Activated T-cell treated with anti-CD3 and anti-CD28 coated beads, Interleukin-2, amount 50 U/mL, for 72 hours (primary cell): Measurements from ENCODE around the gene METTL9. TPM values are rescaled to one million over a fixed set of nuclear protein-coding genes. Genes with fewer than 3 reads are reported as not detected.
A peak's percentile ranks its signal among the peaks of the same experiment; 100 is the strongest.
"Not testable (repeated sequence)": the region's sequence is repeated elsewhere in the genome, so short reads cannot be mapped to it uniquely, and the experiment has no call there.

Source experiments
- ATAC-seq, 2 donors: fragments of 150-1000 bp; cut with Tn5 transposase; replicated peaks in 1 of 2; 2 replicates each; pipeline ENCODE4 v1.10.0; 2021; ENCODE audit warnings: moderate library complexity in 2 of 2, mild to moderate bottlenecking in 1 of 2
- DNase-seq, 2 donors: peaks; one replicate each; pipeline ENCODE4 v3.0.0; 2021 to 2022; ENCODE audit warnings: mixed read lengths in 1 of 2
- H3K27ac Mint-ChIP-seq: one replicate; pipeline ENCODE4 v1.8.0; 2022; ENCODE audit warnings: mild to moderate bottlenecking, moderate library complexity, mixed read lengths
- H3K27me3 Mint-ChIP-seq: one replicate; pipeline ENCODE4 v1.8.0; 2022; ENCODE audit warnings: low read depth, mixed read lengths
- H3K36me3 Mint-ChIP-seq, 2 donors: one replicate each; pipeline ENCODE4 v1.8.0; 2022; ENCODE audit warnings: mixed read lengths in 2 of 2, mild to moderate bottlenecking in 1 of 2; ENCODE audit not compliant: insufficient read depth in 2 of 2
- H3K4me1 Mint-ChIP-seq: one replicate; pipeline ENCODE4 v1.8.0; 2022; ENCODE audit warnings: low read depth, mixed read lengths
- H3K4me3 Mint-ChIP-seq, 2 donors: one replicate each; pipeline ENCODE4 v1.8.0; 2022; ENCODE audit warnings: mild to moderate bottlenecking in 2 of 2, mixed read lengths in 2 of 2, moderate library complexity in 2 of 2
- H3K9me3 Mint-ChIP-seq, 2 donors: one replicate each; pipeline ENCODE4 v1.8.0; 2022; ENCODE audit warnings: mixed read lengths in 2 of 2
- total RNA-seq, 2 donors: library from RNA; stranded (reverse); gene quantifications; one replicate each; pipeline ENCODE4 v1.2.3, GENCODE V29; 2022

The METTL9 gene
- total RNA-seq, 2 donors from 2014 or later, result 112 to 125 TPM

DNA sequence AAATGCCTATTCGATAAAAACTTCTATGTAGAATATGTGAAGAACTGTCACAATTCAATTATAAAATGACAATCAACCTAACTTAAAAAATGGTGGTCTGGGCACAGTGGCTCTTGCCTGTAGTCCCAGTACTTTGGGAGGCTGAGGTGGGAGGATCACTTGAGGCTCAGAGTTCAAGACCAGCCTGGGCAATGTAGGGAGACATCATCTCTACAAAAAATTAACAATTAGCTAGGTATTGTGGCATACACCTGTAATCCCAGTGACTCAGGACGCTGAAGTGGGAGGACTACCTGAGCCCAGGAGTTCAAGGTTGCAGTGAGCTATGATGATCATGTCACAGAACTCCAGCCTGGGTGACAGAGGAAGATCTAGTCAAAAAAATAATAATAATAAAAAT, 18.6 kb upstream of the METTL9 start:
- no peaks in the 10 kb centered on the region for H3K27me3 Mint-ChIP-seq
- no peak overlapping the region for H3K4me3 Mint-ChIP-seq
- no peaks in the 10 kb centered on the region for H3K9me3 Mint-ChIP-seq
- ATAC-seq (no peak), DNase-seq (no peak)
- H3K27ac Mint-ChIP-seq, result no peak overlapping the region
- no peaks in the 10 kb centered on the region for H3K36me3 Mint-ChIP-seq
- no peaks in the 10 kb centered on the region for H3K4me1 Mint-ChIP-seq

DNA sequence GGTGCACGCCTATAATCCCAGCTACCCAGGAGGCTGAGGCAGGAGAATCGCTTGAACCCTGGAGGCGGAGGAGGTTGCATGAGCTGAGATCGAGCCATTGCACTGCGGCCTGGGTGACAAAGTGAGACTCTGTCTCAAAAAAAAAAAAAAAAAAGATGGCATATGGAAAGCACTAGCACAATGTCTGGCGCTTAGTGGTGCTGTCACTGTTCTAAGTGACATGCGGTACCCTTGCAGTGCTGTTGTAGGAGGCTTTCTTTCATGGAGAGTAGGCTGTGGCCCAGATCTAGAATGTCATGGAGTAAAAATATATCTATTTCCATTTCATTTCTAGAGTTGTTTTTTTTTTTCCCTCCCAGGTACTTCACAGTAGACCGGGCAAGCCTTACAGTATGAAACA, 14.6 kb upstream of the METTL9 start:
- Mint-ChIP-seq H3K27me3 (no peaks in the 10 kb centered on the region), H3K36me3 (no peaks in the 10 kb centered on the region), H3K9me3 (no peaks in the 10 kb centered on the region), H3K27ac (no peak overlapping the region), H3K4me3 (no peak overlapping the region), H3K4me1 (no peaks in the 10 kb centered on the region)
- no peak for ATAC-seq
- DNase-seq, result no peak

DNA sequence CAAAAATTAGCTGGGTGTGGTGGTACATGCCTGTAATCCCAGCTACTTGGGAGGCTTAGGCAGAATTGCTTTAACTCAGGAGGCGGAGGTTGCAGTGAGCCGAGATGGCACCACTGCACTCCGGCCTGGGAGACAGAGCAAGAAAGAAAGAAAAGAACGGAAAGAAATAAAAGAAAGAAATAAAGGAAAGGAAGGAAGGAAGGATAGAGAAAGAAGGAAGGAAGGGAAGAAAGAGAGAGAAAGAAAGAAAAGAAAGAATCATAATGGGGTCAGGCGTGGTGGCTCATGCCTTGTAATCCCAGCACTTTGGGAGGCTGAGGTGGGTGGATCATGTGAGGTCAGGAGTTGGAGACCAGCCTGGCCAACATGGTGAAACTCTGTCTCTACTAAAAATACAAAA, 10.8 kb upstream of the METTL9 start:
- DNase-seq, H3K4me3 Mint-ChIP-seq, H3K27me3 Mint-ChIP-seq, H3K4me1 Mint-ChIP-seq, H3K9me3 Mint-ChIP-seq, H3K36me3 Mint-ChIP-seq, ATAC-seq: not testable (repeated sequence)
- peak overlapping the region; percentile 89 for H3K27ac Mint-ChIP-seq

DNA sequence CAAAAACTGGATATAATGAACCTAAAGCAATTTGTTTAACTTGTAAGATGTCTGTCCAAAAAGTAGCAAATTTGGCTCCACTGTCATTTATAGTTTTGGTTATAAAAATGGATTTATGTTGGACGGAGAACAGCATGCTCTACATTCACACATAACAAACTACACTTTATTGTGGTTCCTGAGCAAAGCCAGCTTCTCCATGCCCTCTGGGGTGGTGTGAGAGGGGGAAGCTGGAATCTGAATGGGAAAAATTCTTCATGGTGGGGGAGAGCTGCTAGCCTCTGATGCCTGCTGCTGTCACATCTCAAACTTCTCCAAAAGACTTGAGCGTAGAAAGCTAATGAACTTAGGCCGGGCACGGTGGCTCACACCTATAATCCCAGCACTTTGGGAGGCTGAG, 9.8 kb upstream of the METTL9 start:
- no peaks in the 10 kb centered on the region for H3K27me3 Mint-ChIP-seq

DNA sequence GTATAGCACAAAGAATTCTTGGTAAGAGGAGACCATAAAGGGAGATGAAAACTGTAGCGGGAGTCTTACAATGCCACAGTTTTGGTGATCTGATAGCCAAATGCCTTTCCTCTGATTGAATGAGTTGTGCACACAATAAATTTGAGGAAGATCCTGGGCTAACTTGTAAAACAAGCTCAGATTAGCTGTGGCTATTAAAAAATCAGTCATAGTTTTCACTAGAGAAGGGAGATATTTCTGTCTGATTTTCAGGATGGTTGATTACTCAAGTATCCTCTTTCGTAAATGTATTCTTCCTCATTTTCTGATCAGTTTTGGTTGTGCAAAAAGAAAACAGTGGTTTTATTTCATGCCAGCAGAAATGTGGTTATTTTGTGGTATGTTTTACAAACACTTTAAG, 9.1 kb upstream of the METTL9 start:
- Mint-ChIP-seq H3K27me3 (no peaks in the 10 kb centered on the region), H3K4me3 (no peak overlapping the region), H3K4me1 (no peaks in the 10 kb centered on the region), H3K27ac (no peak overlapping the region), H3K36me3 (no peaks in the 10 kb centered on the region), H3K9me3 (no peaks in the 10 kb centered on the region)
- DNase-seq (no peak), ATAC-seq (no peak)

More for the DNA sequence above, 9.8 kb upstream of the METTL9 start:
- Mint-ChIP-seq H3K9me3 (no peaks in the 10 kb centered on the region), H3K27ac (no peak overlapping the region), H3K36me3 (no peaks in the 10 kb centered on the region), H3K4me3 (no peak overlapping the region), H3K4me1 (no peaks in the 10 kb centered on the region)
- no peak for DNase-seq
- ATAC-seq, result no peak

DNA sequence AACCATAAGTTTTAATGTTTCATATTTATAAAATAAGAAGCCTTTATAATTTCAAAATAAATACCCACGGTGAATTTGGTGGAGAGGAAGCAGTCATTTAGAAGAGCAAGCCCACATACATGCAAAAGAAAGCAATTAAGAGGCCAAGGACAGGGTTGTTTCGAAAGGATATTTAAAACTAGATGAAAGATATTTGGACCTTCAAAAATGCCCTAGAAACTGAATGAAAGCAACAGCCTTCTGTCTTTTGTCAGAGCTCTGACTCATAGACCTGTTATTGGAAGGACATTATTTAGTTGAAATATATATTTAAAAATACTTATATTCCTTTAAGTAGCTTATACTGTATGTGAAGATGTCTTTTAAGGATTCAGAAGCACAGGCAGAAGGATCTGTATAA, 8.6 kb upstream of the METTL9 start:
- Mint-ChIP-seq H3K4me3 (no peak overlapping the region), H3K27me3 (no peaks in the 10 kb centered on the region), H3K27ac (no peak overlapping the region), H3K36me3 (no peaks in the 10 kb centered on the region), H3K9me3 (no peaks in the 10 kb centered on the region), H3K4me1 (no peaks in the 10 kb centered on the region)
- no peak for DNase-seq
- ATAC-seq, result no peak

DNA sequence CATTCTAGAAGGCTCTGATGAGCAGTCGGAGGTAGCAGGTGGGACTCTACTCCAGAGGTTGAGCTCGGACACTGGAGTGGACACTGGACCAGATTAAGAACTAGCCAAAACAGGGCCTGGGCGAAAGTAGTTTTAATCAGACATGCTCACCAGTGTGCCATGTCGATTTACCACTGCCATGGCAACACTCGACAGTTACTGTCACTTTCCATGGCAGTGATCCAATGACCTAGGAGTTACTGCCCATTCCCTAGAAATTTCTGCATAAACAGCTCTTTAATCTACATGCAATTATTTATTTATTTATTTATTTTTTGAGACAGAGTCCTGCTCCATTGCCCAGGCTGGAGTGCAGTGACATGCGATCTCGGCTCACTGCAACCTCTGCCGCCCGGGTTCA, 7.2 kb upstream of the METTL9 start:
- ATAC-seq (no peak), DNase-seq (no peak)
- peaks cover 4% of the 10 kb centered on the region for H3K4me1 Mint-ChIP-seq
- H3K9me3 Mint-ChIP-seq, result no peaks in the 10 kb centered on the region
- no peak overlapping the region for H3K4me3 Mint-ChIP-seq
- H3K27me3 Mint-ChIP-seq, result no peaks in the 10 kb centered on the region
- H3K36me3 Mint-ChIP-seq, result no peaks in the 10 kb centered on the region
- no peak overlapping the region for H3K27ac Mint-ChIP-seq

DNA sequence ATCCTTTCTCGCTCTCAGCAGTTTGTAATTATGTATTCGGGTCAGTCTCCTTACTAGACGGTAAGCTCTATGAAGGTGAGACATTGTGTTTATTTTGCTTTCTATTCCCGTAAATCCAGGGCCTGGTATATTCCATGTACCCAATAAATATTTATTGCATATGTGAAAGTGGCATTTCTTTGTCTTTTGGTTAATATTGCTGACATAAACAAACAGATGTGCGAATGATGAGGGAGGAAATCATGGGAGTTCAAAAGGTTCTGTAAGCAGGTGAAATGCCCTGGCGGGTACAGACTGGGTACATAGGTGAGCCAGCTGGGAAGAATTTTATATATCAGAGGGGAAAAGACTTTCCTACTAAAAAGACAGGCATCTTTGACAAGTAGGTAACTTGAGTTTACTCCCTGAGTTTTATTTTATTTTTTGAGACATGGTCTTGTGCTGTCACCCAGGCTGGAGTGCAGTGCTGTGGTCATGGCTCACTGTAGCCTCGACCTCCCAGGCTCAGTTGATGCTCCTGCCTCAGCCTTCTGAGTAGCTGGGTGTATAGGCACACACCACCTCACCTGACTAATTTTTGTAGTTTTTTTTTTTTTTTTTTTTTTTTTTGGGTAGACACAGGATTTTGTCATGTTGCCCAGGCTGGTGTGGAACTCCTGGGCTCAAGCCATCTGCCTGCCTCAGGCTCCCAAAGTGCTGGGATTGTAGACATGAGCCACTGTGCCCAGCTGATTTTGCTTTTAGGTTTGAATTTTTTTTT, 5.7 kb upstream of the METTL9 start:
- no peaks in the 10 kb centered on the region for H3K27me3 Mint-ChIP-seq
- H3K9me3 Mint-ChIP-seq, result peaks cover 0 to 1% of the 10 kb centered on the region in 2 donors
- H3K4me3 Mint-ChIP-seq, result no peak overlapping the region
- no peak for ATAC-seq
- H3K4me1 Mint-ChIP-seq, result peaks cover 19% of the 10 kb centered on the region
- no peak for DNase-seq
- no peak overlapping the region for H3K27ac Mint-ChIP-seq
- H3K36me3 Mint-ChIP-seq, result peaks cover 1 to 2% of the 10 kb centered on the region in 2 donors

DNA sequence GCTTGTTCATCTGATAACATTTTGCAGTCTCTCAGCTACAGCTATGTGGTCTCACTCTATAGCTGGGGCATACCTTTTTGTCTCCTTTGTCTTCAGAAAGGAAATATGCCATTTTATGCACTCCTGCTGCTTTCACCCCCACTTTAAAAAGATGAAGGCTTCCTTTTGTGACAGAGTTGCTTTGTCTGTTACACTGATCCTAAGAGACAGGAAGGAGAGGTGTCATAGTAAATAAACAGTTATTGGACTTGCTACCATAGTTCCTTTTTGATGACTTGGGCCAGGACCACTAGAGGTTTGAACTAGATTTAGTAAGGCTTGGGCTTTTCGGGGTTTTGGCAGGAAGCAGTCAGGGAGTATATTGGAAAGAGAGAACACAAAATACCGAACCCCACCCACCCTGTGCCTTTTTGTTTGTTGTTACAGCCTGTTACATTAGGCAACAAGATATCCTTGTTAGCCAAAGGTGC, 1.8 kb upstream of the METTL9 start:
- no peak for ATAC-seq
- no peaks in the 10 kb centered on the region for H3K27me3 Mint-ChIP-seq
- H3K36me3 Mint-ChIP-seq, result peaks cover 1 to 2% of the 10 kb centered on the region in 2 donors
- peaks cover 0 to 1% of the 10 kb centered on the region in 2 donors for H3K9me3 Mint-ChIP-seq
- peak overlapping the region; percentile 87 to 88 for H3K4me3 Mint-ChIP-seq
- DNase-seq, result no peak
- H3K4me1 Mint-ChIP-seq, result peaks cover 40% of the 10 kb centered on the region
- peak overlapping the region; percentile 97 for H3K27ac Mint-ChIP-seq

DNA sequence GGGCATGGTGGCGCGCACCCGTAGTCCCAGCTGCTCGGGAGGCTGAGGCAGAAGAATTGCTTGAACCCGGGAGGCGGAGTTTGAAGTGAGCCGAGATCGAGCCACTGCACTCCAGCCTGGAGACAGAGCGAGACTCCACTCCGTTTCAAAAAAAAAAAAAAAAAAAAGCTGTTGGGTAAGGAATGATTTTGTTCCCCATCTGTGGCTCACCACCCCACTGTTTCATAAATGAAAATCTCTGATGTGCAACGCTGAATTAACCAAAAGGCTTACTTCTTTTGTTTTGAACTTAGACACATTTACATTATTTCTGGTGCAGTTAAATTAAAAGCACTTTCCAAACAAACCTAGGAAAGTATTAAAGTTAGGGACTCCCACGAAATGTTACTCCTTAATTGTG, 1.2 kb upstream of the METTL9 start:
- ATAC-seq (no peak), DNase-seq (no peak)
- Mint-ChIP-seq H3K9me3 (peaks cover 0 to 1% of the 10 kb centered on the region in 2 donors), H3K4me3 (peak overlapping the region; percentile 88 to 99), H3K36me3 (peaks cover 1 to 2% of the 10 kb centered on the region in 2 donors), H3K4me1 (peaks cover 45% of the 10 kb centered on the region), H3K27me3 (no peaks in the 10 kb centered on the region), H3K27ac (peak overlapping the region; percentile 97)

DNA sequence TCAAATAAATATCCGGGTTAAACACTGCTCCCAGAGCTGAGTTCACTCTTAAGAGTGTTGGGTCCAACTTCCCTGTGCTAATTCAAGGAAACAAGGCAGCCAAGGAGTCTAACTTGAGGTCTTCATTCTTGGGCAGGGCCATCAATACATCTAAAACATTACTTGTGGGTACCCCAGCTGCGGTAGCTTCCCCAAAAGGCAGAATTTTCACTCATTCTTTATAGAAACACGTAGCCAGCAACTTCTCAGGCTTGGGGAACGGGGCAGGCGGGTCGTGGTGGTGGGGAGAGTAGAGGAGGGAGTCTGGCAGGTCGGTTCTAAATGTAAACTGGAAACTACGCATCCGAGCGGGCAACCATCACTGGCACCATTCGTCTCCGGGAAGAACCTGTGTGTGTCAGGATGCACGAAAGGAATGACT, 666 bp upstream of the METTL9 start:
- Mint-ChIP-seq H3K9me3 (peaks cover 0 to 1% of the 10 kb centered on the region in 2 donors), H3K36me3 (peaks cover 1 to 2% of the 10 kb centered on the region in 2 donors), H3K27ac (peak overlapping the region; percentile 88), H3K4me1 (peaks cover 49% of the 10 kb centered on the region), H3K27me3 (no peaks in the 10 kb centered on the region), H3K4me3 (peak overlapping the region; percentile 88 to 99)
- peak in 1 of 2 donors; percentile 26 for DNase-seq
- ATAC-seq, result peak; percentile 1

DNA sequence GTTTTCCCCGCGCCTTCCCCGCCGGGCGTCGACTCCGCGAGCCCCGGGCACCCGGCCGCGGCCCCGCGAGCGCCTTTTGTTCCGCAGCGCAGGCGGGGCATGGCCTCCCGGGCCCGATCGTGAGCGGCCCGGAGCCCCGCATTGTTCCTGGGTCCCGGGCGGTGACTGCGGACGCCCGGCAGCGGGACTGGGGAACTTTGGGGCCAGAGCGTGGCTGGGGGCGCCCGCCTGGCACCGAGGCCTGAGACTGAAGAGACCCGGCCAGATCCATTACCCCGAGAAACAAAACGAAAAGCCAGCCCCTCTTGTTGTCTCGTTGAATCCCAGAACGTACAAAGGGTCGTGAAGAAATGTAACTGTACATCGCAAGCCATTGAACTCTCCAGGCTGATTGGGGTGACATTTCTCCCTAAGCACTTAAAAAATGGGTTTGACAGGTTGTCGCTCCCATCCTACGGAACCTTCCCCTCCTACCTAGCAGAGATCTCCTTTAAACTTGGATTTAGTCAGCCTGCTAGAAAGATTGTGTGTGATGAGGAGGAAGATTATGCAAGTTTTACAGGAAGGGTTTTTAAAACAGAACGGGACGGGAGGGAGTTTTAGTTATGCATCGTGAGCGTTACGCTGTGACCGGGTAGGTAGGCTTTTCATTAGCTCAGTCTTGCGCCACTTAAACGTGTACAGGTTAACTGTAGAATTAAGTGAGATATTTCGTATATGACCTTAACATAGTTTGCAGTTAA, 825 bp downstream of the METTL9 start:
- no peaks in the 10 kb centered on the region for H3K27me3 Mint-ChIP-seq
- peak; percentile 23 to 25 for ATAC-seq
- H3K4me1 Mint-ChIP-seq, result peaks cover 60% of the 10 kb centered on the region
- peaks cover 0 to 1% of the 10 kb centered on the region in 2 donors for H3K9me3 Mint-ChIP-seq
- DNase-seq, result peak; percentile 13 to 17
- peak overlapping the region; percentile 90 to 99 for H3K4me3 Mint-ChIP-seq
- H3K27ac Mint-ChIP-seq, result peak overlapping the region; percentile 89
- peaks cover 1 to 2% of the 10 kb centered on the region in 2 donors for H3K36me3 Mint-ChIP-seq

DNA sequence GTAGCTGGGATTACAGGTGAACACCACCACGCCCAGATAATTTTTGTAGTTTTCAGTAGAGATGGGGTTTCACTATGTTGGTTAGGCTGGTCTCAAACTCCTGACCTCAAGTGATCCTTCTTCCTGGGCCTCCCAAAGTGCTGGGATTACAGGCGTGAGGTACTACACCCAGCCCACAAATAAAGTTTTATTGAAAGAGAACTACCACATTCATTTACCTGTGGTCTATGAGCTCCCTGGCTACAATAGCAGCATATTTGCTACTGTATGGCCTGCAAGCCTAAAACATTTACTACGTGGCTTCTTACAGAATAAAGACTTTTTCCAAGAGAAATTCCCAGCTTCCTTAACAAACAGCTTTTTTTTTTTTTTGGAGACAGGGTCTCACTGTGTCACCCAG, 3.4 kb downstream of the METTL9 start:
- DNase-seq (no peak), ATAC-seq (no peak)
- Mint-ChIP-seq H3K4me1 (peaks cover 68% of the 10 kb centered on the region), H3K9me3 (no peaks in the 10 kb centered on the region), H3K4me3 (no peak overlapping the region), H3K27ac (no peak overlapping the region), H3K36me3 (no peaks in the 10 kb centered on the region), H3K27me3 (no peaks in the 10 kb centered on the region)
